HG03460 (cell line): Measurements from ENCODE around the gene NOX3.
"Not testable (repeated sequence)": the region's sequence is repeated elsewhere in the genome, so short reads cannot be mapped to it uniquely, and the experiment has no call there.

Experiments
- ATAC-seq: cut with Tn5 transposase; IDR thresholded peaks from one replicate; pipeline ENCODE4 v1.9.1; 2021; ENCODE audit not compliant: unreplicated experiment

NOX3 gene

GRCh38 chr6:155377061-155377460, 78.6 kb downstream of the NOX3 start:
- no peak for ATAC-seq

GRCh38 chr6:155375801-155376200, 79.8 kb downstream of the NOX3 start:
- ATAC-seq = no peak

GRCh38 chr6:155374681-155375080, 81.0 kb downstream of the NOX3 start:
- no peak for ATAC-seq

- ATAC-seq = no peak
Measured at GRCh38 chr6:155373276-155373675, 82.4 kb downstream of the NOX3 start.

DNA sequence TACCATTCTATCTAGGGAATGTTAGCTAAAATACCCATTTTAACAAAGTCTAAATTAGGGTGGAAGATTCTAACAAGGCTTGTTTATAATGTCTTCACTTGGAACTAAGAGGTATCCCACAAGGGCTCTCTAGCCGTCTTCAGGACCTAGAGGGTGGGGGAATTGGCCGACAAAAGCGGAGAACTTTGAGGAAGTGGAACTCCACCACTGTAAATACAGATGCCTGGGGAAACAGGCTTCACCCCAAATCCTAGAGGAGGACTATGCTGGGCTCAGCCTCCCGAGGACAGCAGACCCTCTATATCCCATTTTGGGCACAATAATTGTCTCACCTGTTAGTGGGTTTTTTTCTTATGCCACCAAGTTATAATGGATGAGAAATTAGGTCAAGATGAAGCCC, 83.4 kb downstream of the NOX3 start:
- no peak for ATAC-seq

GRCh38 chr6:155371230-155371629, 84.4 kb downstream of the NOX3 start:
- ATAC-seq = no peak

GRCh38 chr6:155366325-155366724, 89.3 kb downstream of the NOX3 start:
- no peak for ATAC-seq

- ATAC-seq = no peak
Measured at GRCh38 chr6:155364844-155365437, 90.7 kb downstream of the NOX3 start.

DNA sequence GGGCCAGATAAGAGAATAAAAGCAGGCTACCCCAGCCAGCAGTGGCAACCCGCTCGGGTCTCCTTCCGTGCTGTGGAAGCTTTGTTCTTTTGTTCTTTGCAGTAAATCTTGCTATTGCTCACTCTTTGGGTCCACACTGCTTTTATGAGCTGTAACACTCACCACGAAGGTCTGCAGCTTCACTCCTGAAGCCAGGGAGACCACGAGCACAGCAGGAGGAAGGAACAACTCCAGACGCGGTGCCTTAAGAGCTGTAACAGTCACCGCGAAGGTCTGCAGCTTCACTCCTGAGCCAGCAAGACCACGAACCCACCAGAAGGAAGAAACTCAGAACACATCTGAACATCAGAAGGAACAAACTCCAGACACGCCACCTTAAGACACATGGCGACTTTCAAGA, 91.6 kb downstream of the NOX3 start:
- not testable (repeated sequence) for ATAC-seq

- ATAC-seq = not testable (repeated sequence)
Measured at GRCh38 chr6:155362968-155363632, 92.5 kb downstream of the NOX3 start.

- no peak for ATAC-seq
Measured at GRCh38 chr6:155354167-155354566, 101.5 kb downstream of the NOX3 start.

DNA sequence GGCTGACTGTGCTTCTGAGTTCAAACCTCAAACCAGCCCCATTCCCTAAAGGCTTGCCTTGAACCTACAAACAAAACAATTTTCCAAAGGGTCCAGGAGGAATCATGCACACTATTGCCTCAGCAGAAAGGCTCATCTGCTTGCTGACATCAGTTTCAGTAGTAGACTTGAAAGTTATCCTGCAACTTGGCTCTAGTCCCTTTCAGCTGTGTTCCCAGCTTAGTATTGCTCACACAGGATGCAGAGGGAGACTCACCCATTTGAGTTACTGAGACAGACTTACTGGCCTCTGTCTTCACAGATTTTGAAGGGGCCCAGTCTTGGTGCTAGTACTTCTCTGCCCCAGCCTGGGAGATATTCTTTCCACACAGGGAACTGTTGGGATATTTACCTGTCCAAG, 102.8 kb downstream of the NOX3 start:
- no peak for ATAC-seq

GRCh38 chr6:155352130-155352420, 103.6 kb downstream of the NOX3 start:
- ATAC-seq = no peak

GRCh38 chr6:155351273-155352129, 104.1 kb downstream of the NOX3 start:
- ATAC-seq = peak; percentile 93

DNA sequence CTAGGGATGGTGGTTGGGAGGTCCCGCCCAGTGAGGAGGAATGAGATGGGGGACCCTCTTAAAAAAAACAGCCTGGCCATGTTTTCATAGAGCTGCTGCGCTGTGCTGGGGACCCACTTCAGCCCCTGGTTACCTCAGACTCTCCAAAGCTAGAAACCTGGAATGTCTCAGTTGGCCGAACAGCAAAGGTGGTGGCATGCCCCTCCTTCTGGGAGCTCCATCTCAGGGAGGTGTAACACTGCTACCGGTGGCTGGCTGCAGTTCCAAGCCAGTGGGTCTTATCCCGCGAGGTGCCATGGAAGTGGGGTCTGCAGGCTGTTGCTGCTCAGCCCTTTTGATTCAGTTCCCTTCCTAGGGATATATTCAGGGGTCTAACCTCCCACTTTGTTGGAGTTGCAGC, 105.7 kb downstream of the NOX3 start:
- no peak for ATAC-seq

DNA sequence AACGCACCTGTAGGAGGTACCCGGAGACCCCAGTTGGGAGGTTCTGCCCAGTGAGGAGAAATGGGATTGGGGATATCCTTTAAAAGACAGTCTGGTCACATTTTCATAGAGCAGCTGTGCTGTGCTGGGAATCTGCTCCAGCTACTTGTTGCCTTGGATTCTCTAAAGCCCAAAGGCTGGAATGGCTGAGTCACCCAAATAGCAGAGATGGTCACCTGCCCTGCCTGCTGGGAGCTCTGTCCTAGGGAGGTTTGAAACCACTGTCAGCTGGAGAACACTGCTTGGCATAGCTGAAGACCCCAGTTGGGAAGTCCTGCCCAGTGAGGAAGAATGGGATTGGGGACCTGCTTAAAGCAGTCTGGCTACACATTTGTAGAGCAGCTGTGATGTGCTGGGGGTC, 106.5 kb downstream of the NOX3 start:
- ATAC-seq = no peak

GRCh38 chr6:155347800-155348199, 107.8 kb downstream of the NOX3 start:
- no peak for ATAC-seq

DNA sequence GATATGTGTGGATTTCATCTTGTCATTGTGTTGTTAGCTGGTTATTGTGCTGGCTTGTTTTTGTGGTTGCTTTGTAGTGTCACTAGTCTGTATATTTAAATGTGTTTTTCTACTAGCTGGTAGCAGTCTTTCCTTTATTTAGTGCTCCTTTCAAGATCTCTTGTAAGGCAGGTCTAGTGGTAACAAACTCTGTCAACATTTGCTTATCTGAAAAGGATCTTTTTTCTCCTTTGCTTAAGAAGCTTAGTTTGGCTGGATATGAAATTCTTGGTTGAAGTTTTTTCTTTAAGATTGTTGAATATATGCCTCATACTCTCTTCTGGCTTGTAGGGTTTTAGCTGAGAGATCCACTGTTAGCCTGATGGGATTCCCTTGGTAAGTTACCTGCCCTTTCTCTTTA, 108.7 kb downstream of the NOX3 start:
- ATAC-seq = no peak
